Activated naive CD8-positive, alpha-beta T cell treated with anti-CD3 and anti-CD28 coated beads, Interleukin-2, amount 50 U/mL, for 16 hours (primary cell): Measurements from ENCODE around the gene TTC21A.

Source experiments
- DNase-seq: peaks from one replicate; pipeline ENCODE4 v3.0.0-alpha.2; 2020; ENCODE audit warnings: low read depth, low spot score

The TTC21A gene

DNA sequence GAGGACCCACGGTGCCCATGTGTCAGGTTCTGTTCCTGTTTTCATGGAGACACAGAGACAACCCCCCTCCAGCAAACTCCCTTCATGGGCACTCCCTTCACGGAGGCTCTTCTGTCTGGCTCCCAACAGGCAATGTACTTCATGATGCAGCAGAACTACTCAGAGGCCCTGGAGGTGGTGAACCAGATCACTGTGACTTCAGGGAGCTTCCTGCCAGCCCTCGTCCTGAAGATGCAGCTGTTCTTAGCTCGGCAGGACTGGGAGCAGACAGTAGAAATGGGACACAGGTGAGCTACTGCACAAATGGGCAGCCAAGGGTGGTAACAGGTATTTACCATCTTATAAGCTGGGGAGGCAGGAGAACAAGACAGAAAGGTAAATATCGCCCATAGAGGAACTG, 7.0 kb downstream of the TTC21A start:
- DNase-seq: no peak

DNA sequence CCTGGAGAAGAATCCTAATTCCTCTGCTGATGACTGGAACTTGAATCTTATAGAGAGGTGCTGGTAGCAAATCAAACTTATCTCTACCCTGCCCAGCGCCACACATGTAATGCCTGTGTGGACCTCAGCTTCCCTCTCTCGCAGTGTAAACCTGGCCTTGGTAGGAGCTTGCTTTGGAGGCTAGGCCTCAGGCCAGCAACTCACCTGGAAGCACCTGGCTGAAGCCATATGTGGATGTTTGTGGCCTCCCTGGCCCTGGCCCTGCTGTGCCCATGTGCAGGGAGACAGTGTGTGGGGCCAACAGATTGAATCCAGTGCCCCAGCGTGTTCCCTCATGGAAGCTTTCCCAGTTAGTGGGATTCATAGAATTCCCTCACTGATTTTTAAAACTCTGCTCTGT, 8.4 kb downstream of the TTC21A start:
- no peak for DNase-seq

DNA sequence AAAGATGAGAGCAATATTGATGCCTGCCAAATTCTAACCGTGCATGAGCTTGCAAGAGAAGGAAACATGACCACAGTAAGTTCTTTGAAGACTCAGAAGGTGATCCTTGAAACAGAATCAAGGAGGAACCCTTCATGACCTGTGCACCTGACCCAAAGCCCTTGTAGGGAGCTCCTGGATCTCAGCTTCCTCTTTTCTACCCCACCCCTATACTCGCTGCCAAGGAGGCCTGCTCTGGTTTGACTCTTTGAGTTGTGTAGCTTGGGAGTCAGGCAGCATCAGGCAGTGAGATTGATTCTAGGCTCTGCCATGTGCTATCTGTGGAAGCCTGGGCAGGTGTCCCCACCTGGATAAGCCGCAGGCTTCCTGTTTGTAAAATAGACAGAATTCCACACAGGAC, 10.6 kb downstream of the TTC21A start:
- DNase-seq: no peak

DNA sequence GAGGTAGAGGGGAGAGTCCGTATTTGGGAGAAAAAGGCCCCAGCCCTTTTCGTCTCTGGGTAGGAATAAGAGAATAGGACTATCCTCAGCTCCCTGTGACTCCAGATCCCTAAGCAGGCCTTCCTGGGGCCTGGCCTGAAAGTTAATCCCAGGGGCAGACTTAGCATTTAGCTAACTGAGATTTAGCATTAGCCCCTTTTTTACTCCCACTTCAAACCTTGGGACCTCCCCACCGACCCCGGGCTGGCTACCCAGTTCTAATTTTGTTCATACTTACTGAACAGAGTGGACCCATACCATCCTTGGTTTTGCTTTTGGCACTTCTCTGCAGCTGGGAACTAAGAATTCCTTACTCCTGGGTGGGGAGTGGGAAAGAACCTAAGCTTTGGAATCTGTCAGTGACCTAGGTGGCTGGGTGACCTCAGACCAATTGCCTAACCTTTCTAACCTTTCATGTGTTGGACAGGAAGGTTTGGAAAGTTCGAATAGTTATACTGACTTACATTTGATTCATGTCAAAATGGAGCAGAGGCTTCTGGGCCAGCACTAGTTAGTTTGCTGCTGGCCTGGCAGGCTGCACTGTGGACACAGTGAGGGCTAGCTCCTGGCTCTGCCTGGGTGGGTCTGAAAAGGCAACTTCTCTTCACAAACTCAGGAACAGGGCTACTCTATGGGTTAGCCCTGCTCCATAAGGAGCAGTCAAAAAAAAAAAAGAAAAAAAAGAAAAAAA, 11.6 kb downstream of the TTC21A start:
- no peak for DNase-seq

DNA sequence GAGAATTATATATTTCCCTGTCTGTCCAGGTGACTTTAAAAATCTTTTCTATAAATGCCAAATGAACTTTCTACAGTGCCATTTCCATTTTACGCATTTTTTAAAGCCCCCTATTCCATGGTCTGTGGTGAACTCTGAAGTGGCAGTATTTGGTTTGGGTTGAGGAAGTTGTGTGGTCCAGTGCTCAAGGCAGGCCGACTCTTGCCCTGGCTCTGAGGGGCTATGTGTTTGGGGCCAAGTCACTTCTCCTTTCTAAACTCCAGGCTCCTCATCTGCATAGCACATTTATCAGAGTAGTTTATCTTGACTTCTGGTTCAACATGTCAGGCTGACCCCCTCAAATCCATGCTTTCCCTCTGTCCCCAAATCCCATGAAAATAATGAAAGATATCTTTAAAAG, 14.1 kb downstream of the TTC21A start:
- no peak for DNase-seq

GRCh38 chr3:39122813-39123212, 15.3 kb downstream of the TTC21A start:
- DNase-seq: no peak

DNA sequence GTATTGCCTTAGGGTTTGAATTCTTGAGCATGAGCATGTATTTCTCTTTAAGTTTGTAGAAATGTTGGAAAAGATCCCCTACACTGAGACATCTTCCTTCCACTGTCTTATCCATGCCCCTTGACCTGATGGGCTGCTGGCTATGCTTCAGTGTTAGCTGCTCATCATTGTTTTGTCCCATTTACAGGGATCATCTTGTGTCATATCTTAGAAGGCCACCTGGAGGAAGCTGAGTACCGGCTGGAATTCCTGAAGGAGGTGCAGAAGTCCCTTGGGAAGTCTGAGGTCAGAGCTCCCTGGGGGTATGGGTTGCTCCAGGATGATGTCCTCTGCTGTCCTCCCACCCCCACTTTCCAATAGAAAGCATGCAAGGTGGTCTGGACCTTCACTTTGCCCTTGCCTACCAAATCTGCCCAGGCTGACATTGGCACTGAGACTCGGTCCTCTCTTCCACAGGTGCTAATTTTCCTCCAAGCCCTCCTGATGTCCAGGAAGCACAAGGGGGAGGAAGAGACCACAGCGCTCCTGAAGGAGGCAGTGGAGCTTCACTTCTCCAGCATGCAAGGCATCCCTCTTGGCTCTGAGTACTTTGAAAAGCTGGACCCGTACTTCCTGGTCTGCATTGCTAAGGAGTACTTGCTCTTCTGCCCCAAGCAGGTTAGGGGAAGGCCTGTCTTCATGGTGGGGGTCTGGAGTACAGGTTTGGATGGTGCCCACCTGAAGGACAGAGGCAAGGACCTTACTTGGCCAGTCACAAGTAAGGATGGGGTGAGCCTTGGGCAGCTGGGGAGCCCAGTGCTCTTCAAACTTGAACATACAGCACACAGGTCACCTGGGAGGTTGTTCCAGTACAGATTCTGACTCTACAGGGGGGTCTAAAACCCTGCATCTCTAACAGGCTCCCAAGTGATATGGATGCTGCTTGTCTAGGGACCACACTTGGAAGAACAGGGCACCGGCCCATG, 17.7 kb downstream of the TTC21A start:
- no peak for DNase-seq

DNA sequence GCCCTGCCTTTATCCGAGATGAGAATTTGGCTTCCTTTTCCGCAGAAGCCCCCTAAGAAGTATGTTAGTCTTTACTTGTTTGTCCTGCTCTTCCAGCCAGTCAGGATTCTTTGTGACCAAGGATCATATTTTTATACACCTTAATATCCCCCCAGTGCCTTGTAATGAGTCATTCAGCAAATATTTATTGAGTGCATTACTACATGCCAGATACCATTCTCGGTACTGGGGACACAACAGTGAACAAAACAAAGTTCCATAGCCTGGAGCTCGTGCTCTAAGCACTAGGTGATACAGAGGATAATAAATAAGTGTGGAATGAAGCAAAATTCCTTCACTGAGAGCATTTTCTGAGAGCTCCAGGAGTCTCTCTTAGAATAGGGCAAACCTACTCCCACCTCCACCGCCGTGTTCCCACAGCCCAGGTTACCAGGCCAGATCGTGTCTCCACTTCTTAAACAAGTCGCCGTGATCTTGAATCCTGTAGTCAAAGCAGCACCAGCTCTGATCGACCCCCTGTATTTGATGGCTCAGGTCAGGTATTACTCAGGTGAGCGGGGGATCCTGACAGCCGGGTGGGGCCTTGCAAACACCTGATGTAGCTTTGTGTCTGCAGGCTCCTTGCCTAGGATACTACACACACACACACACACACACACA, 18.5 kb downstream of the TTC21A start:
- DNase-seq: no peak

DNA sequence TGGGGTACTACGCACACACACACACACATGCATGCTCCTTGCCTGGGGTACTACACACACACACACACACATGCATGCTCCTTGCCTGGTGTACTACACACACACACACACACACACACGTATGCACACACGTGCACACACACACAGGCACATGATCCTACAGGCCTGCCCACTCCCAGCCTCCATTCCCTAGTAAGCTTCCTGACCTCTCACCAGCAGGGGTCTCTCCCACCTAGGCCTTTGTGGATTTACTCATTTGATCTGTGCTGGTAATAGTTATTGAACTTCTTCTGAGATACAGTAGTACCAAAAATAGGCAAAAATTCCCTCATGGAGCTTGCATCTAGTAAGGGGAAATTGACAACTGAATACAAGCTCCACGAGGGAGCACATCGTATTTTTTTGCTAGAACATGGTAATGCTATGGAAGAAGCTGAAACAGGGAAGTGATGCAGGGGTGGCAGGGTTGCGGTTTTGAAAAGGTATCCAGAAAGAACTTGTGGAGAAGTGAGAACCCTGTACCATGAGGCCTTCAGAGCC, 19.1 kb downstream of the TTC21A start:
- DNase-seq: no peak

- DNase-seq: no peak
Observed at GRCh38 chr3:39127269-39127907, 19.9 kb downstream of the TTC21A start.

GRCh38 chr3:39127908-39128304, 20.4 kb downstream of the TTC21A start:
- DNase-seq: no peak

DNA sequence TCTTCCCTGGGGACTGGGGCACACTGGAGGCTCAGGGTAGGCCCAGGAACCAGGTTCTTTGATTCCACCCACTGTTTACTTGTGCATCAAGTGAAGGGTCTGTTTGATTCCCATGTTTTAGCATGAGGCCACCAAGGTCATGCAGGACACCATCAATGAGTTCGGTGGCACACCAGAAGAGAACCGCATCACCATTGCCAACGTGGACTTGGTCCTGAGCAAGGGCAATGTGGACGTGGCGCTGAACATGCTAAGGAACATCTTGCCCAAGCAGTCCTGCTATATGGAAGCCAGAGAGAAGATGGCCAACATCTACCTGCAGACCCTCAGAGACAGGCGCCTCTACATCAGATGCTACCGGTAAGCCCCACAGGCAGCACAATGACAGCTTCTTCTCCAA, 21.5 kb downstream of the TTC21A start:
- DNase-seq: no peak

DNA sequence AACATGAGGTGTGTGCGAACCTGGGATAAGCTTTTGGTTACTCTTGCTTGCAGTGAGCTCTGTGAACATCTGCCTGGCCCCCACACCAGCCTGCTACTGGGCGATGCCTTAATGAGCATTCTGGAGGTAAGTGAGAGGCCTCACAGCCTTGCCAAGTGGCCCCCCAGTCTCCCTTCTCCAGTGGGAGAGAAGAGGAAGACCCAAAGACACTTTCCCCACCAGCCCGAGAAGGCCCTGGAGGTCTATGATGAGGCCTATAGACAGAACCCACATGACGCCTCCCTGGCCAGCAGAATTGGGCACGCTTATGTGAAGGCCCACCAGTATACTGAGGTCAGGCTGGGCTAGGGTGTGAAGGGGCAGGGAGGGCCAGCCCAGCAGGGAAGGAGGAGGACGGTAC, 22.5 kb downstream of the TTC21A start:
- DNase-seq: no peak

DNA sequence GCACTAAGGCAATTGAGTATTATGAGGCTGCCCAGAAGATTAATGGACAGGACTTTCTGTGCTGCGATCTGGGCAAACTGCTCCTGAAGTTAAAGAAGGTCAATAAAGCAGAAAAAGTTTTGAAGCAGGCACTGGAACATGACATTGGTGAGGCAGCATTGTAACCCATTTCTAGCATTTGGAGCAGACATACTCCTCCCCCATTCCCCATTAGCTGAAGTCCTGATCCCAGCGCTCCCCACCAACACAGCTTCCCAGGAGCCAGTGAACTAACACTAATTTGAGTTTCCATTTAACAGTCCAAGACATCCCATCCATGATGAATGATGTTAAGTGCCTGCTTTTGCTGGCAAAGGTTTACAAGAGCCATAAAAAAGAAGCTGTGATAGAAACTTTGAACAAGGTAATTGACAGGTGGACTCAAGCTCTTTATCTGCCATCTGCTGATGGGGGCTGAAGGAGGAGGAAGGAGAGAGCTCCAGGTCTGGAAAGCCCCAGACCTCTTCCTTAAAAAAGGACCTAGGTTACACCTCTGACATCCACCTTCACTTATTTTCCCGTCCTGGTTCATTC, 23.3 kb downstream of the TTC21A start:
- no peak for DNase-seq

- no peak for DNase-seq
Observed at GRCh38 chr3:39132096-39133092, 24.9 kb downstream of the TTC21A start.

DNA sequence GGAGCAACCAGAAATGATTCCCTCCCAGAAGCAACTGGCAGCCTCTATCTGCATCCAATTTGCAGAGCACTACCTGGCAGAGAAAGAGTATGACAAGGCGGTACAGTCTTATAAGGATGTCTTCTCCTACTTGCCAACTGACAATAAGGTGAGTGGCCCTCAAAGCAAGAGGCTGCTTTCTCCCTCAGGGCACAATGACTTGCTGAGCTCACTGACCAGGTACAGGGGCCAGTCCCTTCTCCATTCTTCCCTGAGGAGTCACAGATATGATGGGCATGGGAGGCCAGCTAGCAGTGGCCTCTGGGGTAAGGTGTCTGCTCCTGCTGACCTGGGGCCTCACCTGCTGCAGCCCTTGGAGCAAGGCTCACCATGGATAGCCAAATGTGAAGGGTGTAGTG, 25.6 kb downstream of the TTC21A start:
- DNase-seq: no peak

GRCh38 chr3:39133822-39134221, 26.3 kb downstream of the TTC21A start:
- no peak for DNase-seq

DNA sequence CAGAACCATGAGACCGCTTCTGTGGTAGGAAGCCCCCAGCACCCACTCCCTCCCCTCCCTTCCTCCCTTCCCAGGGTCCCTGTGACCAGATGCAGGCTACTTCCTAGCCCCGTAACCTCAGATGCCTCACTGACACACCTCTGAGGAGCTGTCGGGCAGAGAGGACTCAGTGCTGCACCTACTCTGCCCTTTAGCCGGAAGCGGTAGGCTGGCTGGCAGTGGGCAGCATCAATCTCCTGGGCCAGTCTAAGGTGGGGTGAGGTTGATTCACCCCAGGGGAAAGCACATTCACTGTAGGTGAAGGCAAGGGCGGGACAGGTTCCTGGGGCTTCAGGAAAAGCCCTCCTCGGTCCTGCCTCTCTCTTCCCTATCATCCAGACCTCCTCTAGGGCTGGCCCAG, 26.8 kb downstream of the TTC21A start:
- DNase-seq: no peak

DNA sequence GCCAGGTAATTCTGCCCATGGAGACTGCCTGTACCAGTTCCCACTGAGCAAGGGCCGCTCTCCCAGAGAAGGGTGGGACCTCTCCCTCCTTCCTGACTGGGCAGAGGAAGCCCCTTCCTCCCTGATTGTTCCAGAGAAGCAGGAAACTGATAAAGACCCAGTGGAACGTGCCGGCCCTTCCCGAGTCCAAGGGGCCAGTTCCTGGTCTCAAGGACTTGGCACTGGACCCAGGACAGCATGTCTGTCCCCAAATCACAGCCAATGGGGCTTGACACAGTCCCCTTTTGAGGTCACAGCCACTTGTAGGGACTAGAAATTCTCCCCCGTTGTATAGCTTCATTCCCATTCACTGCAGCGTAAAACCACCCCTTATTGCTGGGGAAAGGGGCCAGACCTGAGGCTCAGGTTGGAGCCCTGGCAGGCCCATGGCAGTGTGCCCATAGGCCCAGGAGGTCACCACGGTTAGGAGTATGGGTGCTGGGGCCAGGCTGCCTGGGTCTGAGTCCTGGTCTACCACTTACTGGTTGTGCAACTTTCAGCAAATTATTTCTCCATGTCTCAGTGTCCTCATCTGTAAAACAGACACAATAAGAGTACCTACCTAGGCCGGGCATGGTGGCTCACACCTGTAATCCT, 27.8 kb downstream of the TTC21A start:
- DNase-seq: no peak
